GM18951 (cell line): Measurements from ENCODE around the gene PARP9.
"Not testable (repeated sequence)": the region's sequence is repeated elsewhere in the genome, so short reads cannot be mapped to it uniquely, and the experiment has no call there.

Experiments
- POLR2A ChIP-seq: IDR thresholded peaks from 4 replicates; pipeline ENCODE4 v1.6.1; 2011; ENCODE audit warnings: mild to moderate bottlenecking; ENCODE audit not compliant: insufficient read length, insufficient read depth; ENCODE audit errors: extremely low read depth
- in situ Hi-C: fragments of 300-500 bp; cut with MboI; formaldehyde crosslinking; loops from one replicate; pipeline ENCODE4 v1.12.0; 2022; ENCODE audit warnings: low sequenced_read_pairs, mixed read lengths, inconsistent platforms; ENCODE audit not compliant: unreplicated experiment

PARP9 gene

GRCh38 chr3:122530164-122530563 is 33.9 kb downstream of the PARP9 start:
- TF ChIP-seq POLR2A, result no peak
- in situ Hi-C loops, result loop anchor here (25.0 kb wide), 1 partner anchor 507 kb away; the partner anchor contains the start of gene SEMA5B

GRCh38 chr3:122523317-122523716 is 40.8 kb downstream of the PARP9 start:
- in situ Hi-C loops, result no loop called here
- TF ChIP-seq POLR2A, result no peak

GRCh38 chr3:122520861-122521260 is 43.2 kb downstream of the PARP9 start:
- in situ Hi-C loops, result no loop called here
- TF ChIP-seq POLR2A, result no peak

GRCh38 chr3:122519693-122520092 is 44.4 kb downstream of the PARP9 start:
- no peak for TF ChIP-seq POLR2A
- in situ Hi-C loops, result no loop called here

- TF ChIP-seq POLR2A, result no peak
- in situ Hi-C loops, result no loop called here
These were observed 47.2 kb downstream of the PARP9 start for GRCh38 chr3:122516846-122517360.

- in situ Hi-C loops, result no loop called here
- no peak for TF ChIP-seq POLR2A
These were observed 48.2 kb downstream of the PARP9 start for GRCh38 chr3:122515870-122516269.

- TF ChIP-seq POLR2A, result no peak
These were observed 49.1 kb downstream of the PARP9 start for GRCh38 chr3:122515020-122515468.

GRCh38 chr3:122514123-122515019 is 49.7 kb downstream of the PARP9 start, which contains the start of gene KPNA1:
Gene KPNA1, minus strand, starts transcription at chr3:122514939. Its CDS starts 18,374 bp downstream, at chr3:122496565.
- in situ Hi-C loops, result no loop called here
- peak; percentile 98 for TF ChIP-seq POLR2A

More at GRCh38 chr3:122515020-122515468, 49.1 kb downstream of the PARP9 start:
- in situ Hi-C loops, result no loop called here

- in situ Hi-C loops, result no loop called here
- TF ChIP-seq POLR2A, result no peak
These were observed 50.5 kb downstream of the PARP9 start for GRCh38 chr3:122513386-122514122.

- in situ Hi-C loops, result no loop called here
- no peak for TF ChIP-seq POLR2A
These were observed 51.8 kb downstream of the PARP9 start for GRCh38 chr3:122512284-122512683.

GRCh38 chr3:122510878-122511535 is 53.1 kb downstream of the PARP9 start:
- no peak for TF ChIP-seq POLR2A
- in situ Hi-C loops, result no loop called here

- in situ Hi-C loops, result not testable (repeated sequence)
These were observed 55.2 kb downstream of the PARP9 start for GRCh38 chr3:122508944-122509343.

GRCh38 chr3:122508135-122508914 is 55.8 kb downstream of the PARP9 start:
- no peak for TF ChIP-seq POLR2A
- in situ Hi-C loops, result no loop called here
